Gastroesophageal sphincter (tissue), 3 donors: ENCODE results near the gene SLC25A27.

Experiments
- EP300 ChIP-seq: sonication (generic); formaldehyde crosslinking; IDR thresholded peaks from one replicate; pipeline ENCODE4 v1.6.1; 2017; ENCODE audit warnings: antibody characterized with exemption, mild to moderate bottlenecking
- POLR2A ChIP-seq, 2 donors: fragments of 450-650 bp; IDR thresholded peaks; one replicate each; pipeline ENCODE4 v1.6.1; 2017; ENCODE audit warnings: antibody characterized with exemption in 2 of 2, mild to moderate bottlenecking in 2 of 2, moderate library complexity in 1 of 2
- POLR2AphosphoS5 ChIP-seq: sonication (generic); formaldehyde crosslinking; IDR thresholded peaks from one replicate; pipeline ENCODE4 v1.6.1; 2017; ENCODE audit warnings: antibody characterized with exemption
- TF ChIP-seq, protein P1 (sequence below), 4 experiments: fragments of 200-600 bp in 2 of 4; fragments of 450-650 bp in 2 of 4; sonication (generic) in 1 of 4; IDR thresholded peaks; one replicate each; pipeline ENCODE4 v1.5.1; 2017 to 2019; ENCODE audit warnings: antibody characterized with exemption in 4 of 4, mild to moderate bottlenecking in 2 of 4, moderate library complexity in 2 of 4

DNA sequence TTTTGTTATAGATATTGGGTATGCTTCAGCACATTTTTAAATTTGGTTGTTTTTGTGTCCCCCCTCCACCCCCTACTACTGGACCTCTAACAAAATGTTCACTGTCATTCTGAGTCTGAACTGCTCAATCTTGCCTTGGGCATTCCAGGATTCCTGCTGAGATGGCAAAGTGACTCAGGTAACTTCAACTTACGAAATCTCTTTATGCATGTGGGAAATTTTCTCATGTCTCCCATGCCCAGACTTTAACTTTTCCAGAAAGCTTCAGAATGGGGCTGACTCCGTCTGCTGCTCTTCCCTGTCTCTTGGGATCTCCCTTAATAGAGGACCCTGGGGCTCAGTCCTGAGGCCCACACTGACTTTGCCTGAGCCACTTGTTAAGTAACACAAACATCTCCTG lies 14.1 kb upstream of the SLC25A27 start:
- TF ChIP-seq, protein P1, sequence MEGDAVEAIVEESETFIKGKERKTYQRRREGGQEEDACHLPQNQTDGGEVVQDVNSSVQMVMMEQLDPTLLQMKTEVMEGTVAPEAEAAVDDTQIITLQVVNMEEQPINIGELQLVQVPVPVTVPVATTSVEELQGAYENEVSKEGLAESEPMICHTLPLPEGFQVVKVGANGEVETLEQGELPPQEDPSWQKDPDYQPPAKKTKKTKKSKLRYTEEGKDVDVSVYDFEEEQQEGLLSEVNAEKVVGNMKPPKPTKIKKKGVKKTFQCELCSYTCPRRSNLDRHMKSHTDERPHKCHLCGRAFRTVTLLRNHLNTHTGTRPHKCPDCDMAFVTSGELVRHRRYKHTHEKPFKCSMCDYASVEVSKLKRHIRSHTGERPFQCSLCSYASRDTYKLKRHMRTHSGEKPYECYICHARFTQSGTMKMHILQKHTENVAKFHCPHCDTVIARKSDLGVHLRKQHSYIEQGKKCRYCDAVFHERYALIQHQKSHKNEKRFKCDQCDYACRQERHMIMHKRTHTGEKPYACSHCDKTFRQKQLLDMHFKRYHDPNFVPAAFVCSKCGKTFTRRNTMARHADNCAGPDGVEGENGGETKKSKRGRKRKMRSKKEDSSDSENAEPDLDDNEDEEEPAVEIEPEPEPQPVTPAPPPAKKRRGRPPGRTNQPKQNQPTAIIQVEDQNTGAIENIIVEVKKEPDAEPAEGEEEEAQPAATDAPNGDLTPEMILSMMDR (IDR thresholded peaks at IDR 0.05), result no peak
- TF ChIP-seq POLR2A (IDR thresholded peaks at IDR 0.05) (no peak), EP300 (no peak), POLR2AphosphoS5 (no peak)
